KOPT-K1 (cell line): Measurements from ENCODE around the gene C19orf85.

Experiments used
- H3K27ac ChIP-seq: fragments of 200-600 bp; sonication (generic); 2 replicates; pipeline ENCODE4 v1.5.1; 2016; ENCODE audit warnings: antibody characterized with exemption, mild to moderate bottlenecking, low read depth, low read length; ENCODE audit not compliant: poor library complexity, severe bottlenecking
- H3K36me3 ChIP-seq: fragments of 200-600 bp; sonication (generic); 2 replicates; pipeline ENCODE4 v1.5.1; 2017; ENCODE audit warnings: antibody characterized with exemption, mild to moderate bottlenecking, low read length, moderate library complexity; ENCODE audit not compliant: insufficient read depth
- H3K9me3 ChIP-seq: fragments of 200-600 bp; sonication (generic); 2 replicates; pipeline ENCODE4 v1.5.1; 2017; ENCODE audit warnings: antibody characterized with exemption, low read length, mild to moderate bottlenecking; ENCODE audit not compliant: insufficient read depth, poor library complexity, severe bottlenecking

Gene C19orf85

GRCh38 chr19:55447421-55448174 lies 17.0 kb downstream of the C19orf85 start:
- H3K27ac ChIP-seq, result no peak overlapping the region
- H3K9me3 ChIP-seq, result no peaks in the 10 kb centered on the region
- H3K36me3 ChIP-seq, result no peaks in the 10 kb centered on the region

GRCh38 chr19:55446060-55446459 lies 18.5 kb downstream of the C19orf85 start:
- H3K9me3 ChIP-seq, result no peaks in the 10 kb centered on the region
- no peaks in the 10 kb centered on the region for H3K36me3 ChIP-seq
- H3K27ac ChIP-seq, result no peak overlapping the region

- no peaks in the 10 kb centered on the region for H3K36me3 ChIP-seq
Observed at GRCh38 chr19:55444646-55445045, 19.9 kb downstream of the C19orf85 start.

GRCh38 chr19:55443824-55444480 lies 20.6 kb downstream of the C19orf85 start:
- Histone ChIP-seq H3K27ac (no peak overlapping the region), H3K9me3 (no peaks in the 10 kb centered on the region), H3K36me3 (no peaks in the 10 kb centered on the region)

More at GRCh38 chr19:55444646-55445045, 19.9 kb downstream of the C19orf85 start:
- H3K9me3 ChIP-seq, result no peaks in the 10 kb centered on the region
- H3K27ac ChIP-seq, result no peak overlapping the region

- H3K9me3 ChIP-seq, result no peaks in the 10 kb centered on the region
- H3K36me3 ChIP-seq, result no peaks in the 10 kb centered on the region
- H3K27ac ChIP-seq, result no peak within 1 kb of the TSS
Observed at GRCh38 chr19:55443045-55443823, 21.3 kb downstream of the C19orf85 start, which contains the start of gene SHISA7. Gene SHISA7 (minus strand): TSS chr19:55443300. CDS start chr19:55442863, 437 bp downstream.

GRCh38 chr19:55442372-55442961 lies 22.1 kb downstream of the C19orf85 start:
- no peak overlapping the region for H3K27ac ChIP-seq
- no peaks in the 10 kb centered on the region for H3K36me3 ChIP-seq
- no peaks in the 10 kb centered on the region for H3K9me3 ChIP-seq

- H3K36me3 ChIP-seq, result no peaks in the 10 kb centered on the region
- no peaks in the 10 kb centered on the region for H3K9me3 ChIP-seq
- H3K27ac ChIP-seq, result no peak overlapping the region
Observed at GRCh38 chr19:55441692-55442321, 22.7 kb downstream of the C19orf85 start.

GRCh38 chr19:55441319-55441691 lies 23.2 kb downstream of the C19orf85 start:
- no peaks in the 10 kb centered on the region for H3K36me3 ChIP-seq
- no peaks in the 10 kb centered on the region for H3K9me3 ChIP-seq
- no peak overlapping the region for H3K27ac ChIP-seq

- Histone ChIP-seq H3K27ac (no peak overlapping the region), H3K36me3 (no peaks in the 10 kb centered on the region), H3K9me3 (no peaks in the 10 kb centered on the region)
Observed at GRCh38 chr19:55440411-55441105, 24.0 kb downstream of the C19orf85 start.

- Histone ChIP-seq H3K36me3 (no peaks in the 10 kb centered on the region), H3K27ac (no peak overlapping the region), H3K9me3 (no peaks in the 10 kb centered on the region)
Observed at GRCh38 chr19:55439052-55439451, 25.5 kb downstream of the C19orf85 start.

- no peaks in the 10 kb centered on the region for H3K36me3 ChIP-seq
- no peak overlapping the region for H3K27ac ChIP-seq
- H3K9me3 ChIP-seq, result no peaks in the 10 kb centered on the region
Observed at GRCh38 chr19:55437410-55437809, 27.1 kb downstream of the C19orf85 start.

- Histone ChIP-seq H3K9me3 (no peaks in the 10 kb centered on the region), H3K27ac (no peak overlapping the region), H3K36me3 (no peaks in the 10 kb centered on the region)
Observed at GRCh38 chr19:55436847-55437246, 27.7 kb downstream of the C19orf85 start.

- H3K9me3 ChIP-seq, result peaks cover 6% of the 10 kb centered on the region
- no peak overlapping the region for H3K27ac ChIP-seq
- H3K36me3 ChIP-seq, result no peaks in the 10 kb centered on the region
Observed at GRCh38 chr19:55435020-55435419, 29.5 kb downstream of the C19orf85 start.

- no peak overlapping the region for H3K27ac ChIP-seq
- no peaks in the 10 kb centered on the region for H3K36me3 ChIP-seq
- peaks cover 8% of the 10 kb centered on the region for H3K9me3 ChIP-seq
Observed at GRCh38 chr19:55434356-55434919, 30.1 kb downstream of the C19orf85 start.
